CMK (cell line): ENCODE results near the gene MX1.

ENCODE experiments used
- DNase-seq: peaks from one replicate; pipeline ENCODE4 v3.0.0-alpha.2; 2010; ENCODE audit warnings: low read depth

The MX1 gene

DNA sequence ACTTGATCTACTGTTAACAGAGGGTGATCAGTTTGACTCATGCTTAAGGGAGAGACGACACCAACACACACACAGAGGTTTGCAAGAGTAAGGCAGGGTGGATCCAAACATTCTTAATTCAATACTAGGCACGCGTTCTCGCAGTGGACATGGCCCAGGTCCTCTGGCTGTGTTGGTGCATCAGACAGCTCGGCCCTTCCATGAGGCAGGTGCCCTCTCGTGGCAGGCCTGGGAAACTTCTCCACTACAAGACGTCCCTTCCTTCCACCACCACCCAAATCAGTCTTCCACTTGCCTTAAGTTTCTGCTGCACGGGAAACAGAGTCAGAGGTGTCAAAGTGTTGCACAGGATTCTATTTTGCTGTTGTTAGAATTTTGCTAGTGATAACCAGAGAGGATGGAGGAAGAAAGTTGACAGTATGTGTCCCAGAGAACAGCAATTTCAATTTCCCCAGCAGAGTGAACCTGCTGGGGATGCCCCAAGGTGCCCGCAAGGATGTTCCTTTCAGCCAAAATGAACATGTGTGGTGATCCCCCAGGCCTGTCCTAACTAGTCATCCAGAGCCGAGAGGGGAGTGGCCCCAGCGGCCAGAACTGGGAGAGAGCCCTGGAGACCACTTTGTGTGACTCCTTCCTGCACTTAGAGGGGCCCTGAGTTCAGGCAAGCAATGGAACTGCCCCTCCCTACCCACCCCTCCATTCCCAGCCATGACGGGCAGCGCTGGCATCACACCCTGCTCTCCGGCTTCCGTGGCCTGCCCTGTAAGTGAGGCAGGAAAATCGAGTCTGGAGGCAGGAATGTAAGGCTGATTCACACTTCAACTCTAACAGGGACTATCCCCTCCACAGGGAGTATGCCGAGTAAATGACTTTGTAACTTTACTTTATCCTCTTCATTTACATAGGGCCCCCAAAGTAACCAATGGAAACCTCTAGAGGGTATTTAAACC is 34.8 kb downstream of the MX1 start:
- DNase-seq: peak; percentile 17

GRCh38 chr21:41465176-41465781 is 39.2 kb downstream of the MX1 start:
- no peak for DNase-seq

DNA sequence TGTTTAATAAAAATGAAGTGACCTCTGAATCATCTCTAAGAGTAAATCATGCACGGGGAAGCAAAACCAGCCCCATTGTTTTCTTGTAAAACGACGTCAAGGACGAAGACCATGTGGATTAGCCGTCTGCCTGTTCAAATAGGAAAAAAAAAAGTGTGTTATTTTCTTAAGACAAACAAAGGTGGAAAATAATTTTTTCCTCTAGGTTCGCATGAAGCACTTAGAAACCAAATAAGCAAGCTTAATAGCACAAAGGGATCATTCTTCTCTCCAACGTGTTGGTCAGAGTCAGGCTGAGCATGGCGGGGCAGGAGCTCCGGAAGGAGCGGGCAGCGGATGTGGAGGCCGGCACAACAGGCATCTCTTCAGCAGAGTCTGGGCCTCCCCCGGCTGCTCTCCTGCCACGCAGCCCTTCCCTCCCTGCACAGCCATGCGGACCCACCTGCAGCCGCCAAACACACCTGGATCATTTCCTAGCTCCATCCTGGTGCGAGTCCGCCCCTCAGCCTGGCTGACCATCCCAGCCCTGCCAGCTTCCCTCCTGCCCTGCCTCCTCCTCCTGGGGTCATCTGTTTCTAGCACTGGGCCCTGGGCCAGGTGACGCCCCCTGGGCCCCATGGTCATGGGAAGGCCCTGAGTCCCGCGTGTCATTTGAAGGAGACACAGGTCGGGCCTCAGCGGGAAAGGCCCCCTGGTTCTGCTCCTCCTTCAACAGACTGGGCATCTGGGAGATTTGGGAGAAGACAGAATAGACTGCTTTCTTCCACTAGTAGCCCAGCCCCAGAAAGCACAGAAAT is 40.2 kb downstream of the MX1 start:
- no peak for DNase-seq

GRCh38 chr21:41470054-41470453 is 44.0 kb downstream of the MX1 start:
- DNase-seq: no peak

GRCh38 chr21:41472753-41473548 is 46.9 kb downstream of the MX1 start:
- no peak for DNase-seq

- DNase-seq: no peak
These were observed 49.8 kb downstream of the MX1 start for GRCh38 chr21:41475714-41476420.

GRCh38 chr21:41477641-41478318 is 51.7 kb downstream of the MX1 start:
- DNase-seq: no peak

- no peak for DNase-seq
These were observed 52.5 kb downstream of the MX1 start for GRCh38 chr21:41478319-41479177.

DNA sequence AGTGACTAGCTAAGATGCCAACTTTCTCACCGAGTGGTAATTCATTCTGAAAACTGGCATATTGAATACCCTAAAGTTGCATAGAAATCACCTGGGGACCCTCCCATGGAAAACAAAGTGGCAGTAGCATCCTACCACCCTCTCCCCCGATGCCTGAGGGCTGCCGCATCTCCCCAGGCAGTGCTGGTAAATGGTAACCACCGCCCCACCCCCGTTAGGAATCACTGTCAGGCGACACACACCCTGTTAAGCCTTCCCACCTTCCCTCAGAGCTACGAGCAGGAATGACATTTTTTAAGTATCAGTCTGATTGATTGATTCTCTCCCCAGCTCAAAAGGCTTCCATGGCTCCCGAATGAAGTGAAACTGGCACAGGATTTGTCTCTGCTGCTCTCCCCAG is 53.6 kb downstream of the MX1 start:
- DNase-seq: no peak

- no peak for DNase-seq
These were observed 54.1 kb downstream of the MX1 start for GRCh38 chr21:41480086-41480690.

DNA sequence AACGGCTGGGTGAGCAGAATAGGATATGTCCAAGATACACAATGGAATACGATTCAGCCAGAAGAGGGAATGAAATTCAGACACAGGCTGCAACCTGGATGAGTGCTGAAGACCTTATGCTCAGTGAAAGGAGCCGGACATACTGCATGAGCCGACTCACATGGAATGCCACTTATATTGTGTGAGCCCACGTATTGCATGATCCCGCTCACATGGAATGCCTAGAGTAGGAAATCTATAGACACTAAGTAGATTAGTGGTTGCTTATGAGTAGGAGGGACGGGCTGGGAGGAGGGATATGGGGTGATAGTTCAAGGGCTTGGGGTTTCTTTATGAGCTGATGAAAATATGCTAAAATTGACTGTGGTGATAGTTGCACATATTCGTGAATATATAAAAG is 55.2 kb downstream of the MX1 start:
- DNase-seq: no peak

DNA sequence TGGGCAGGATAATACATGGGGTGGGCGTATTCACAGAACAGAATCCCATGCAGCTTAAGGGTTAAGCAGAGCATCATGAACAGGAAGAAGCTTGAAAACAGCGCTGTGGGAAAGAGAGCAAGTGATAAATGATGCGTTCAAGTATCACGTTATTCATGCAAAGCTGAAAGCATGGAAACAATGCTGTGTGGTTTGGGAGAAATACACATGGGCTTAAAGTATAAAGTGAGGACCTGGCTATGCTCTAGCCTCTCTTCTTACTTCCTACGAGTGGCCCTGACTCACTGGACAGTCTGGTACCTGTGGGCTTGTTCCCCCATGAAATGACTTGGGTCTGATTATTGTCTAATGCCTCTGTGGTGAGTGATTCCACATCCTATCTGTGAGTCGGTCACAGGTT is 56.3 kb downstream of the MX1 start:
- DNase-seq: no peak

DNA sequence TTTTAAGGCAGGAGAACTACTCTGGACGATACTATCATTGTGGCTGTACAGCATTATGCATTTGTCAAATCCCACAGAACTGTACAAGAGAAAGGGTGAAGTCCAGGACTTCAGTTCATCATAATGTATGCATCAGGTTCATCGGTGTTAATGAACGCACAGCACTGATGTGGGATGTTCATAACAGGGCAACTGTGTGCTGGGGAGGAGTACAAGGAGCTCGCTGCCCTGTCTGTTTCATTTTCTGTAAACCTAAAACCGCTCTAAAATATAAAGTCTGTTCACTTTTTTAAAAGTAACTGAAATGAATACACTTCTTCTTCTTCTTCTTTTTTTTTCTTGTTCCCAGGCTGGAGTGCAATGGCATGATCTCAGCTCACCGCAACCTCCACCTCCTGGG is 56.9 kb downstream of the MX1 start:
- DNase-seq: no peak

- DNase-seq: no peak
These were observed 57.4 kb downstream of the MX1 start for GRCh38 chr21:41483415-41483814.

GRCh38 chr21:41483973-41484372 is 57.9 kb downstream of the MX1 start:
- DNase-seq: no peak

DNA sequence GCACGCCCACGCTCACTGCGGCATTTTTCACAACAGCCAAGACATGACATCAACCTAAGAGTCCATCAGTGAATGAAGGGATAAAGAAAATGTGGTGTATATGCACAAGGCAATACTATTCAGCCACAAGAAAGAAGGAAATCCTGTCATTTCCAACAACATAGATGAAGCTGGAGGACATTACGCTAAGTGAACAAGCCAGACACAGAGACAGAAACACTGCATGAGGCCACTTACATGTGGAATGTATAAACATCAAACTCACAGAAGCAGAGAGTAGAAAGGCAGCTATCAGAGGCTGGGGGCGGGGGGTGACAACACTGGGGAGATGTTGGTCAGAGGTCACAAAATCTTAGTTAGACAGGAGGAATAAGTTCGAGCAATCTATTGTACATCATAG is 61.0 kb downstream of the MX1 start:
- no peak for DNase-seq

- no peak for DNase-seq
These were observed 62.0 kb downstream of the MX1 start for GRCh38 chr21:41488080-41488479.

DNA sequence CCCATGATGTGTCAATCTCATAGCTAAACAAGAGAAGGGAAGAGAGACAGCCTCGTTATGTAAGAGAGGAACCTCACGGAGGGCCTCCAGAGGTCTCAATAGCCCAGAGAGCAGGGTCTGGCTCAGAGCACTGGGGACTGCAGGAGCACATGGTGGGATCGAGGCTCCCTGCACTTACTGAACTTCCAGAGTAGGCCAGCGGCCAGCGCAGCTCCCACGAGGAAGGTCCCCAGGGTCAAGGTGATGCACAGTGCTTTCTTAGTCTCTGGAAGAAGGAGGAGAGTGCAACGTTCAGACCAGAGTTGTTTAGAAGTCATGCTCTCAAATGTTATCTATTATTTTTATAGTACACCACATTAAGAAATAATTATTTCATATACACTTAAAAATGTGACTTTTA is 63.3 kb downstream of the MX1 start:
- no peak for DNase-seq

DNA sequence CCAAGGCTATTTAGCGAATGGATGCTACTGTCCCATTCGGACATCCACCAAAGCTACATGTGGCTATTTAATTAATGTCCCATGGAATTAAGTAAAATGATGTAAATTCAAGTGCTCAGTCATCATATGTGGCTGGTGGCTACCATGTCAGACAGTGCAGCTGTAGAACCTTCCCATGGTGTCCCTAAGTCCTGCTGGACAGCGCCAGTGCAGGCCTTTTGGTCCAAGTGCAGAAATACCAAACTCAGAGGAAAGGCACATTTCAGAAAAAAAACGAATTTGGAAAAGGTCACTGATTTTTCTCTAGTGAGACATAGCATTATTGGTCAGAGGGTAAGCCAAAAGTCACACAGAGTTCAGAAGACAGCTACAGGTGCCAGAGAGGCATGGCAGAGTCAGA is 64.3 kb downstream of the MX1 start:
- DNase-seq: no peak
